HG03575 (cell line): Measurements from ENCODE around the gene NUCB1.

Experiments used
- ATAC-seq: cut with Tn5 transposase; IDR thresholded peaks from one replicate; pipeline ENCODE4 v1.9.1; 2021; ENCODE audit not compliant: unreplicated experiment, insufficient number of reproducible peaks, low FRiP score; ENCODE audit errors: extremely low read depth

NUCB1 gene

GRCh38 chr19:48955308-48955958 is 55.3 kb downstream of the NUCB1 start:
- no peak for ATAC-seq

- no peak for ATAC-seq
Measured at GRCh38 chr19:48958006-48958405, 57.9 kb downstream of the NUCB1 start.

GRCh38 chr19:48959341-48960239 is 59.5 kb downstream of the NUCB1 start:
- no peak for ATAC-seq

GRCh38 chr19:48961051-48961649 is 61.0 kb downstream of the NUCB1 start:
- ATAC-seq = no peak

- no peak for ATAC-seq
Measured at GRCh38 chr19:48961673-48962028, 61.5 kb downstream of the NUCB1 start.

GRCh38 chr19:48962029-48962848 is 62.1 kb downstream of the NUCB1 start:
- ATAC-seq = no peak

- no peak for ATAC-seq
Measured at GRCh38 chr19:48962849-48963165, 62.7 kb downstream of the NUCB1 start.

GRCh38 chr19:48963371-48964204 is 63.5 kb downstream of the NUCB1 start:
- ATAC-seq = no peak

GRCh38 chr19:48964205-48965039 is 64.3 kb downstream of the NUCB1 start:
- no peak for ATAC-seq

- ATAC-seq = no peak
Measured at GRCh38 chr19:48965040-48965805, 65.1 kb downstream of the NUCB1 start, which contains the start of gene FTL. Gene FTL (plus strand): TSS chr19:48965309. CDS start chr19:48965508, 199 bp downstream.

- ATAC-seq = no peak
Measured at GRCh38 chr19:48965806-48966540, 65.9 kb downstream of the NUCB1 start.

- no peak for ATAC-seq
Measured at GRCh38 chr19:48966541-48967345, 66.6 kb downstream of the NUCB1 start.

GRCh38 chr19:48967346-48968178 is 67.5 kb downstream of the NUCB1 start:
- ATAC-seq = no peak

- no peak for ATAC-seq
Measured at GRCh38 chr19:48968179-48968661, 68.1 kb downstream of the NUCB1 start.

- no peak for ATAC-seq
Measured at GRCh38 chr19:48968813-48969218, 68.7 kb downstream of the NUCB1 start.
